WERI-Rb-1 (cell line): ENCODE data around the gene AMDHD2.
"Not testable (repeated sequence)": the region's sequence is repeated elsewhere in the genome, so short reads cannot be mapped to it uniquely, and the experiment has no call there.

ENCODE experiments used
- DNase-seq: peaks from one replicate; pipeline ENCODE4 v3.0.0-alpha.2; 2020
- H3K27ac ChIP-seq: fragments of 250-450 bp; sonication (Bioruptor Pico); 2 replicates; pipeline ENCODE4 v1.5.1; 2020; ENCODE audit warnings: mild to moderate bottlenecking, moderate library complexity
- H3K27me3 ChIP-seq: fragments of 250-450 bp; sonication (Bioruptor Pico); 2 replicates; pipeline ENCODE4 v1.5.1; 2021; ENCODE audit warnings: mild to moderate bottlenecking, low read depth, moderate library complexity; ENCODE audit not compliant: insufficient read depth, severe bottlenecking
- H3K36me3 ChIP-seq: fragments of 250-450 bp; sonication (Bioruptor Pico); 2 replicates; pipeline ENCODE4 v1.5.1; 2020; ENCODE audit warnings: mild to moderate bottlenecking, moderate library complexity
- H3K4me3 ChIP-seq: 2 replicates; pipeline ENCODE4 v1.5.1; 2011; ENCODE audit warnings: low read depth, mild to moderate bottlenecking, control low read depth, low read length
- H3K9me3 ChIP-seq: fragments of 250-450 bp; sonication (Bioruptor Pico); 2 replicates; pipeline ENCODE4 v1.5.1; 2021; ENCODE audit warnings: mild to moderate bottlenecking, moderate library complexity; ENCODE audit not compliant: severe bottlenecking
- CTCF ChIP-seq: IDR thresholded peaks from 2 replicates; pipeline ENCODE4 v1.5.1; 2011; ENCODE audit warnings: low read depth, mild to moderate bottlenecking, control low read depth, inconsistent platforms, low read length

AMDHD2 gene

GRCh38 chr16:2560131-2560797 lies 40.1 kb downstream of the AMDHD2 start:
- not testable (repeated sequence) for DNase-seq, H3K4me3 ChIP-seq, H3K27ac ChIP-seq, H3K27me3 ChIP-seq, H3K36me3 ChIP-seq, H3K9me3 ChIP-seq

GRCh38 chr16:2560798-2561133 lies 40.6 kb downstream of the AMDHD2 start:
- H3K9me3 ChIP-seq, H3K4me3 ChIP-seq, H3K27ac ChIP-seq, H3K36me3 ChIP-seq, H3K27me3 ChIP-seq: not testable (repeated sequence)
- peak; percentile 40 for TF ChIP-seq CTCF
- peak; percentile 74 for DNase-seq

- not testable (repeated sequence) for H3K27ac ChIP-seq, H3K4me3 ChIP-seq, H3K27me3 ChIP-seq, DNase-seq, H3K9me3 ChIP-seq, H3K36me3 ChIP-seq
These were observed 47.3 kb downstream of the AMDHD2 start for GRCh38 chr16:2567506-2567905.

GRCh38 chr16:2568573-2568972 lies 48.4 kb downstream of the AMDHD2 start:
- H3K4me3 ChIP-seq, DNase-seq, H3K9me3 ChIP-seq, H3K27me3 ChIP-seq, H3K36me3 ChIP-seq, H3K27ac ChIP-seq: not testable (repeated sequence)

- H3K27me3 ChIP-seq, DNase-seq, H3K4me3 ChIP-seq, H3K36me3 ChIP-seq, H3K27ac ChIP-seq, H3K9me3 ChIP-seq: not testable (repeated sequence)
These were observed 52.5 kb downstream of the AMDHD2 start for GRCh38 chr16:2572704-2573103.

GRCh38 chr16:2575839-2576238 lies 55.7 kb downstream of the AMDHD2 start:
- H3K4me3 ChIP-seq, H3K27ac ChIP-seq, H3K9me3 ChIP-seq, H3K36me3 ChIP-seq, H3K27me3 ChIP-seq, DNase-seq: not testable (repeated sequence)

GRCh38 chr16:2577044-2577443 lies 56.9 kb downstream of the AMDHD2 start:
- H3K27me3 ChIP-seq, H3K36me3 ChIP-seq, H3K27ac ChIP-seq, DNase-seq, H3K9me3 ChIP-seq, H3K4me3 ChIP-seq: not testable (repeated sequence)

- DNase-seq, H3K36me3 ChIP-seq, H3K9me3 ChIP-seq, H3K27ac ChIP-seq, H3K4me3 ChIP-seq, H3K27me3 ChIP-seq: not testable (repeated sequence)
These were observed 58.7 kb downstream of the AMDHD2 start for GRCh38 chr16:2578905-2579304.

GRCh38 chr16:2580143-2580542 lies 60.0 kb downstream of the AMDHD2 start:
- not testable (repeated sequence) for H3K27me3 ChIP-seq, H3K9me3 ChIP-seq, H3K27ac ChIP-seq, H3K4me3 ChIP-seq, H3K36me3 ChIP-seq
- TF ChIP-seq CTCF, result peak; percentile 25; the same call in 1 of the 2 replicates
- DNase-seq, result peak; percentile 33

GRCh38 chr16:2580818-2581217 lies 60.6 kb downstream of the AMDHD2 start:
- not testable (repeated sequence) for H3K9me3 ChIP-seq

More at GRCh38 chr16:2580818-2581217, 60.6 kb downstream of the AMDHD2 start:
- DNase-seq, H3K27ac ChIP-seq, H3K4me3 ChIP-seq, H3K27me3 ChIP-seq: not testable (repeated sequence)
- H3K36me3 ChIP-seq, result peaks cover 12% of the 10 kb centered on the region
